ENCODE measurements around the gene ZNF69.

DNA sequence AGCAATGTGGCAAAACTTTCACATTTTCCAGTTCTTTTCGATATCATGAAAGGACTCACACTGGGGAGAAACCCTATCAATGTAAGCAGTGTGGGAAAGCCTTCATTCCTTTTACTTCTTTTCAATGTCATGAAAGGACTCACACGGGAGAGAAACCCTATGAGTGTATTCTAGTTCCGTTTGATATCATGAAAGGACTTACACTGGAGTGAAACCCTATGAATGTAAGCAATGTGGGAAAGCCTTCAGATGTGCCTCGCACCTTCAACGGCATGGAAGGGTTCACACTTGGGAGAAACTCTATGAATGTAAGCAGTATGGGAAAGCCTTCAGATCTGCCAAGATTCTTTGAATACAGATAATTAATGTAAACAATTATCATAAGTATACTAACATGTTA, 62.7 kb downstream of the ZNF69 start:
- TF ChIP-seq POLR2A (IDR thresholded peaks at IDR 0.05), result no peak
- TF ChIP-seq, protein P1, sequence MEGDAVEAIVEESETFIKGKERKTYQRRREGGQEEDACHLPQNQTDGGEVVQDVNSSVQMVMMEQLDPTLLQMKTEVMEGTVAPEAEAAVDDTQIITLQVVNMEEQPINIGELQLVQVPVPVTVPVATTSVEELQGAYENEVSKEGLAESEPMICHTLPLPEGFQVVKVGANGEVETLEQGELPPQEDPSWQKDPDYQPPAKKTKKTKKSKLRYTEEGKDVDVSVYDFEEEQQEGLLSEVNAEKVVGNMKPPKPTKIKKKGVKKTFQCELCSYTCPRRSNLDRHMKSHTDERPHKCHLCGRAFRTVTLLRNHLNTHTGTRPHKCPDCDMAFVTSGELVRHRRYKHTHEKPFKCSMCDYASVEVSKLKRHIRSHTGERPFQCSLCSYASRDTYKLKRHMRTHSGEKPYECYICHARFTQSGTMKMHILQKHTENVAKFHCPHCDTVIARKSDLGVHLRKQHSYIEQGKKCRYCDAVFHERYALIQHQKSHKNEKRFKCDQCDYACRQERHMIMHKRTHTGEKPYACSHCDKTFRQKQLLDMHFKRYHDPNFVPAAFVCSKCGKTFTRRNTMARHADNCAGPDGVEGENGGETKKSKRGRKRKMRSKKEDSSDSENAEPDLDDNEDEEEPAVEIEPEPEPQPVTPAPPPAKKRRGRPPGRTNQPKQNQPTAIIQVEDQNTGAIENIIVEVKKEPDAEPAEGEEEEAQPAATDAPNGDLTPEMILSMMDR (IDR thresholded peaks at IDR 0.05), result no peak

All from esophagus squamous epithelium (tissue), 4 donors.